ENCODE measurements around the gene PPP1R1A.

The PPP1R1A gene, protein sequence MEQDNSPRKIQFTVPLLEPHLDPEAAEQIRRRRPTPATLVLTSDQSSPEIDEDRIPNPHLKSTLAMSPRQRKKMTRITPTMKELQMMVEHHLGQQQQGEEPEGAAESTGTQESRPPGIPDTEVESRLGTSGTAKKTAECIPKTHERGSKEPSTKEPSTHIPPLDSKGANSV

GRCh38 chr12:54588110-54588889 lies at the start of gene PPP1R1A:
Gene PPP1R1A, minus strand, starts transcription at chr12:54588659. Its CDS starts 171 bp downstream, at chr12:54588488.
- no peak within 1 kb of the TSS for H3K9ac ChIP-seq (ENCODE audit: low read depth, low read length, poor library complexity, severe bottlenecking)
- H3K9me2 ChIP-seq (replicated peaks; ENCODE audit: low read depth, low read length), result no peaks in the 10 kb centered on the region
- H3K79me2 ChIP-seq (ENCODE audit: insufficient read depth, low read length), result no peaks in the 10 kb centered on the region
- no peak within 1 kb of the TSS for H2AFZ ChIP-seq (ENCODE audit: low read length)
- no peak within 1 kb of the TSS for H3K4me2 ChIP-seq (ENCODE audit: low read depth, low read length, poor library complexity, severe bottlenecking)
- no peaks in the 10 kb centered on the region for H3K27me3 ChIP-seq (ENCODE audit: insufficient read depth, low read length, poor library complexity, severe bottlenecking)
- no peaks in the 10 kb centered on the region for H4K20me1 ChIP-seq (ENCODE audit: insufficient read depth, low read length, poor library complexity, severe bottlenecking)
- no peak for TF ChIP-seq EZH2phosphoT487 (IDR thresholded peaks at IDR 0.05; ENCODE audit: borderline replicate concordance)
- no peaks in the 10 kb centered on the region for H3K4me1 ChIP-seq (ENCODE audit: insufficient read depth, low read length, poor library complexity, severe bottlenecking)
- H3F3A ChIP-seq (ENCODE audit: low read depth), result no peaks in the 10 kb centered on the region
- no peak within 1 kb of the TSS for H3K4me3 ChIP-seq (ENCODE audit: low read length, poor library complexity, severe bottlenecking)
- H3K9me3 ChIP-seq (ENCODE audit: insufficient read depth, low read depth, low read length), result no peaks in the 10 kb centered on the region
- no peaks in the 10 kb centered on the region for H3K36me3 ChIP-seq (ENCODE audit: insufficient read depth, low read length)

DNA sequence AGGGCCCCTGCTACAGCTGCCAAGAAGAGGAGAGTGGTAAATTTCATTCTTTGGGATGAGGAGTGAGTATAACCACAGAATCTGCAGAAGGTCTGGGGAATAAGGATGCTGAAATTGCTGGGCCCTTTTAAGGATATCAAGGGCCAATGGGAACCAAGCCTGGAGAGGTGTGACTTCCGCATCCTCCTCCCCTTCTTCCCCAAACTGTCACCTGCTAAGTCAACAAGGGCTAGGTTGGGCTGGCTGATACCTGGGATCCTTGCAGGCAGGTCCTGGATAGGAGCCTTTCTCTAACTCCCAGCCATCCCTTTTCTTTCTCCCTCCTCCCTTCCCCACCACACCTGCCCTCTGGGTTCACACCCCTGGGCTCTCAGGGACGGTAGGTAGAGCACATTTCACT lies 46.3 kb upstream of the PPP1R1A start, which contains the start of gene LACRT:
Gene LACRT, minus strand, starts transcription at position 101 of the 400 bp plus-strand sequence. Its CDS starts 54 bp downstream, at position 47.
- Histone ChIP-seq H3K27me3 (ENCODE audit: insufficient read depth, low read length, poor library complexity, severe bottlenecking) (no peaks in the 10 kb centered on the region), H3K9me2 (replicated peaks; ENCODE audit: low read depth, low read length) (no peaks in the 10 kb centered on the region)

DNA sequence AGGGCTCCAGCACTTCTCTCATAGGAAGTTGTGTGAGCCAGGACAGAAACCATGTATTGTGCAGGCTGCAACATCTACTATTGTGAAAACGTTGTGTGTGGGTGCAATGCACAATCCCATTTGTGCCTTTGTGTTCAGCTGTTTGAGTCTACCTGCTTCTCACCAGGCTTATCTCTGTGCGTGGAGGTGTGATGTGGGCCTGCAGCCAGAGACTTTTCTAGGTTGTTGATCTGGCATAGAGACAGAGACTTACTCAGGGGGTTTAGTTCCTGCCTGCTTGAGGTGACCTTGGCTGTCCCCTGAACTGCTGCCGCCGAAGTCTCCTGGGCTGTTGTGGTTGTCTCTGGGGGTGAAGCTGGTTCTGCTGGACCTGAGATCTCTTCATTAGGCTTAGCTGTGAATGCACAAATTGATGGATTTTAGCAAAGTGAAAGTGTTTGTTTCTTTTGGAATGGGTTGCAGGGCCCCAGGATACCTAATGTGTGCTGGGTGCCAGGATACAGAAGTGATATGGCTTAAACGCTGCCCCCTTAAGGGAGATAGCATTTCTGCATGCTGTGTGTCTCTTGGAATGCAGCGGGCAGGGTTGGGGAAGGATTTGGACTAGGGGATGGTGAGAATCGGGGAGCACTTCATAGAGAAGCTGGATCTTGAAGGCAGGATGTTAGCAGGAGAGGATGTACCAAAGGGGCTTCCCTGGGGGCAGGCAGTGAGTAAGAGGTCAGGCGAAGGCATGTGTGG lies 43.7 kb upstream of the PPP1R1A start:
- no peak overlapping the region for H3K9ac ChIP-seq (ENCODE audit: low read depth, low read length, poor library complexity, severe bottlenecking)
- no peaks in the 10 kb centered on the region for H3K36me3 ChIP-seq (ENCODE audit: insufficient read depth, low read length)
- no peaks in the 10 kb centered on the region for H3K9me2 ChIP-seq (replicated peaks; ENCODE audit: low read depth, low read length)
- no peak overlapping the region for H3K4me2 ChIP-seq (ENCODE audit: low read depth, low read length, poor library complexity, severe bottlenecking)
- H3K4me3 ChIP-seq (ENCODE audit: low read length, poor library complexity, severe bottlenecking), result no peak overlapping the region
- TF ChIP-seq EZH2phosphoT487 (IDR thresholded peaks at IDR 0.05; ENCODE audit: borderline replicate concordance) (no peak), CTCF (conservative IDR thresholded peaks at IDR 0.05; ENCODE audit: low read length) (peak; percentile 78)
- H3F3A ChIP-seq (ENCODE audit: low read depth), result no peaks in the 10 kb centered on the region
- H3K27me3 ChIP-seq (ENCODE audit: insufficient read depth, low read length, poor library complexity, severe bottlenecking), result peaks cover 5% of the 10 kb centered on the region
- H4K20me1 ChIP-seq (ENCODE audit: insufficient read depth, low read length, poor library complexity, severe bottlenecking), result no peaks in the 10 kb centered on the region
- no peaks in the 10 kb centered on the region for H3K79me2 ChIP-seq (ENCODE audit: insufficient read depth, low read length)
- no peak overlapping the region for H2AFZ ChIP-seq (ENCODE audit: low read length)
- H3K9me3 ChIP-seq (ENCODE audit: insufficient read depth, low read depth, low read length), result peaks cover 6% of the 10 kb centered on the region; the same call in 1 of the 2 replicates
- no peaks in the 10 kb centered on the region for H3K4me1 ChIP-seq (ENCODE audit: insufficient read depth, low read length, poor library complexity, severe bottlenecking)

More for the DNA sequence above, 46.3 kb upstream of the PPP1R1A start, which contains the start of gene LACRT:
- Histone ChIP-seq H3K4me1 (ENCODE audit: insufficient read depth, low read length, poor library complexity, severe bottlenecking) (peaks cover 2% of the 10 kb centered on the region), H3F3A (ENCODE audit: low read depth) (no peaks in the 10 kb centered on the region), H3K79me2 (ENCODE audit: insufficient read depth, low read length) (no peaks in the 10 kb centered on the region), H4K20me1 (ENCODE audit: insufficient read depth, low read length, poor library complexity, severe bottlenecking) (no peaks in the 10 kb centered on the region), H3K4me2 (ENCODE audit: low read depth, low read length, poor library complexity, severe bottlenecking) (no peak within 1 kb of the TSS), H3K4me3 (ENCODE audit: low read length, poor library complexity, severe bottlenecking) (no peak within 1 kb of the TSS), H2AFZ (ENCODE audit: low read length) (no peak within 1 kb of the TSS), H3K9me3 (ENCODE audit: insufficient read depth, low read depth, low read length) (no peaks in the 10 kb centered on the region), H3K9ac (ENCODE audit: low read depth, low read length, poor library complexity, severe bottlenecking) (no peak within 1 kb of the TSS), H3K36me3 (ENCODE audit: insufficient read depth, low read length) (no peaks in the 10 kb centered on the region)
- no peak for TF ChIP-seq EZH2phosphoT487 (IDR thresholded peaks at IDR 0.05; ENCODE audit: borderline replicate concordance)

GRCh38 chr12:54631551-54631950 lies 43.1 kb upstream of the PPP1R1A start:
- Histone ChIP-seq H3K9me3 (ENCODE audit: insufficient read depth, low read depth, low read length) (peaks cover 6% of the 10 kb centered on the region; the same call in 1 of the 2 replicates), H3K4me2 (ENCODE audit: low read depth, low read length, poor library complexity, severe bottlenecking) (no peak overlapping the region), H2AFZ (ENCODE audit: low read length) (no peak overlapping the region), H3K9ac (ENCODE audit: low read depth, low read length, poor library complexity, severe bottlenecking) (no peak overlapping the region), H3F3A (ENCODE audit: low read depth) (no peaks in the 10 kb centered on the region), H3K4me3 (ENCODE audit: low read length, poor library complexity, severe bottlenecking) (no peak overlapping the region), H3K9me2 (replicated peaks; ENCODE audit: low read depth, low read length) (no peaks in the 10 kb centered on the region), H3K27me3 (ENCODE audit: insufficient read depth, low read length, poor library complexity, severe bottlenecking) (peaks cover 5% of the 10 kb centered on the region), H3K4me1 (ENCODE audit: insufficient read depth, low read length, poor library complexity, severe bottlenecking) (no peaks in the 10 kb centered on the region), H3K79me2 (ENCODE audit: insufficient read depth, low read length) (no peaks in the 10 kb centered on the region), H4K20me1 (ENCODE audit: insufficient read depth, low read length, poor library complexity, severe bottlenecking) (no peaks in the 10 kb centered on the region), H3K36me3 (ENCODE audit: insufficient read depth, low read length) (no peaks in the 10 kb centered on the region)
- no peak for TF ChIP-seq CTCF (conservative IDR thresholded peaks at IDR 0.05; ENCODE audit: low read length)
- no peak for TF ChIP-seq EZH2phosphoT487 (IDR thresholded peaks at IDR 0.05; ENCODE audit: borderline replicate concordance)
